Gastroesophageal sphincter (tissue), 4 donors: Measurements from ENCODE around the gene SETD4. TPM values are rescaled to one million over a fixed set of nuclear protein-coding genes. Genes with fewer than 3 reads are reported as not detected.

Experiments used
- ATAC-seq: fragments of 150-250 bp; one replicate; pipeline ENCODE4 v1.9.1; 2016; ENCODE audit warnings: mild to moderate bottlenecking, moderate library complexity
- H3K27ac ChIP-seq, 4 donors: fragments of 200-600 bp; sonication (generic) in 3 of 4; 1 replicate in 3 of 4; 2 replicates in 1 of 4; pipeline ENCODE4 v1.5.1; 2016 to 2019
- H3K27me3 ChIP-seq: fragments of 200-600 bp; sonication (generic); one replicate; pipeline ENCODE4 v1.5.1; 2019
- H3K36me3 ChIP-seq, 2 donors: fragments of 200-600 bp; sonication (generic); one replicate each; pipeline ENCODE4 v1.5.1; 2019; ENCODE audit warnings: control low read depth in 1 of 2
- H3K4me1 ChIP-seq, 3 donors: fragments of 200-600 bp; sonication (generic); 1 replicate in 2 of 3; 2 replicates in 1 of 3; pipeline ENCODE4 v1.5.1; 2016 to 2019; ENCODE audit warnings: control low read depth in 2 of 3
- H3K4me3 ChIP-seq, 2 donors: fragments of 200-600 bp; sonication (generic); one replicate each; pipeline ENCODE4 v1.5.1; 2019; ENCODE audit warnings: mild to moderate bottlenecking in 1 of 2, moderate library complexity in 1 of 2
- H3K9me3 ChIP-seq, 3 donors: fragments of 200-600 bp; sonication (generic); one replicate each; pipeline ENCODE4 v1.5.1; 2017 to 2019; ENCODE audit warnings: control low read depth in 2 of 3
- EP300 ChIP-seq: sonication (generic); formaldehyde crosslinking; IDR thresholded peaks from one replicate; pipeline ENCODE4 v1.6.1; 2017; ENCODE audit warnings: antibody characterized with exemption, mild to moderate bottlenecking
- POLR2A ChIP-seq, 2 donors: fragments of 450-650 bp; IDR thresholded peaks; one replicate each; pipeline ENCODE4 v1.6.1; 2017; ENCODE audit warnings: antibody characterized with exemption in 2 of 2, mild to moderate bottlenecking in 2 of 2, moderate library complexity in 1 of 2
- POLR2AphosphoS5 ChIP-seq: sonication (generic); formaldehyde crosslinking; IDR thresholded peaks from one replicate; pipeline ENCODE4 v1.6.1; 2017; ENCODE audit warnings: antibody characterized with exemption
- WGBS, 2 donors: methylation state at CpG; one replicate each; pipeline ENCODE4 v1.1.5; 2018; ENCODE audit warnings: low coverage in 1 of 2; 5-methylcytosine and 5-hydroxymethylcytosine counted together
- total RNA-seq, 4 donors: library from RNA; depleted of rRNA; stranded (reverse); fragments of >200 nt; gene quantifications; one replicate each; pipeline ENCODE4 v1.1.0, GENCODE V29; 2016
- TF ChIP-seq, protein P1 (sequence below), 4 experiments: fragments of 200-600 bp in 2 of 4; fragments of 450-650 bp in 2 of 4; sonication (generic) in 1 of 4; IDR thresholded peaks; one replicate each; pipeline ENCODE4 v1.5.1; 2017 to 2019; ENCODE audit warnings: antibody characterized with exemption in 4 of 4, mild to moderate bottlenecking in 2 of 4, moderate library complexity in 2 of 4

Gene SETD4
- total RNA-seq, 4 donors from 2014 or later = 11.2 to 34.2 (median 15.2) TPM

DNA sequence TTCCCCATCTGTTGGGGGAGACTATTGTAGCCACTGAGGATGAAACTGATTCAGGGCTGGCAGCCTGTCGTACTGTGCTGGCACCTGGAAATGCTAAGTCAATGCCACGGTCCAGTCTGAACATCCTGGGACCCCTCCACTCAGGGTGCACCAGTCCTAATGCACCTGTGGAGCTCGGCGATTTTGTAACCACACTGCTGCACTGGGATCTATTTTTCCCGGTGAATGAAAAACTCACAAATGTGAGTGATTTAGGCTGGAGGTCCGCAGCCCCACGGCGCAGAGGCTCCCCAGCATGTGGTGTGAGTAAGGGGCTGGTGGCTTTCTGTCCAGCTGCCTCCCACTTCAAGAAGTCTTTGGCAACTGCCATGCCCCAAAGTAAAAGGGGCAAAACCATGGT lies 35.5 kb downstream of the SETD4 start:
- Histone ChIP-seq H3K4me1 (peaks cover 0 to 28% (median 11%) of the 10 kb centered on the region in 3 donors), H3K4me3 (no peak overlapping the region), H3K27ac (no peak overlapping the region), H3K36me3 (no peaks in the 10 kb centered on the region), H3K27me3 (no peaks in the 10 kb centered on the region), H3K9me3 (no peaks in the 10 kb centered on the region)
- TF ChIP-seq POLR2AphosphoS5 = no peak
- TF ChIP-seq EP300 = no peak
- no peak for TF ChIP-seq POLR2A (IDR thresholded peaks at IDR 0.05)
- TF ChIP-seq, protein P1, sequence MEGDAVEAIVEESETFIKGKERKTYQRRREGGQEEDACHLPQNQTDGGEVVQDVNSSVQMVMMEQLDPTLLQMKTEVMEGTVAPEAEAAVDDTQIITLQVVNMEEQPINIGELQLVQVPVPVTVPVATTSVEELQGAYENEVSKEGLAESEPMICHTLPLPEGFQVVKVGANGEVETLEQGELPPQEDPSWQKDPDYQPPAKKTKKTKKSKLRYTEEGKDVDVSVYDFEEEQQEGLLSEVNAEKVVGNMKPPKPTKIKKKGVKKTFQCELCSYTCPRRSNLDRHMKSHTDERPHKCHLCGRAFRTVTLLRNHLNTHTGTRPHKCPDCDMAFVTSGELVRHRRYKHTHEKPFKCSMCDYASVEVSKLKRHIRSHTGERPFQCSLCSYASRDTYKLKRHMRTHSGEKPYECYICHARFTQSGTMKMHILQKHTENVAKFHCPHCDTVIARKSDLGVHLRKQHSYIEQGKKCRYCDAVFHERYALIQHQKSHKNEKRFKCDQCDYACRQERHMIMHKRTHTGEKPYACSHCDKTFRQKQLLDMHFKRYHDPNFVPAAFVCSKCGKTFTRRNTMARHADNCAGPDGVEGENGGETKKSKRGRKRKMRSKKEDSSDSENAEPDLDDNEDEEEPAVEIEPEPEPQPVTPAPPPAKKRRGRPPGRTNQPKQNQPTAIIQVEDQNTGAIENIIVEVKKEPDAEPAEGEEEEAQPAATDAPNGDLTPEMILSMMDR (IDR thresholded peaks at IDR 0.05) = no peak
- no CpG with 5 or more reads among the region's 8 CpGs for WGBS, 2 donors
- ATAC-seq = no peak

DNA sequence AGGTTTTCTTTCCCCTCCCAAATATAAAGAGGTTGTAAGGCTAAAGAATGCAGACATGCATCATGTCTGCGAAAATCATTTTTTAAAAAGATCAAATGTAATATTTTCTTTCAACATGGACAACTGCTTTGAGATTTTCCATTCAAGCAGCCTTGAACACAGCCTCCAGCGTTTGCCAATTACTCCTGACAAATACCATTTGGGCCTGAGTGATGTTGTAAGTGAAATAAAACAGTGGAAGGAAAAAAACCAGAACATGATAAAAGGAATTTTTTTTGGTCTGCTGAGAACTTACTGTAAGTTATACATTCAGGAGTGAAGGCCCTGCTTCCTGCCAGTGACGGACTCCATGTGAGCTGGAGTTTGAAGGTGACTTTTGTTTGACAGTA lies 37.2 kb downstream of the SETD4 start:
- Histone ChIP-seq H3K9me3 (no peaks in the 10 kb centered on the region), H3K36me3 (no peaks in the 10 kb centered on the region), H3K27ac (peak overlapping the region in 2 of 4 donors; percentile 27 to 49), H3K4me3 (no peak overlapping the region), H3K27me3 (no peaks in the 10 kb centered on the region), H3K4me1 (peaks cover 0 to 24% (median 8%) of the 10 kb centered on the region in 3 donors)
- TF ChIP-seq, protein P1 (IDR thresholded peaks at IDR 0.05) = no peak
- TF ChIP-seq POLR2AphosphoS5 (peak; percentile 38), EP300 (no peak), POLR2A (IDR thresholded peaks at IDR 0.05) (no peak)
- ATAC-seq = no peak
- 17 to 27% methylated on average over 3 of the region's 3 CpGs for WGBS, 2 donors

DNA sequence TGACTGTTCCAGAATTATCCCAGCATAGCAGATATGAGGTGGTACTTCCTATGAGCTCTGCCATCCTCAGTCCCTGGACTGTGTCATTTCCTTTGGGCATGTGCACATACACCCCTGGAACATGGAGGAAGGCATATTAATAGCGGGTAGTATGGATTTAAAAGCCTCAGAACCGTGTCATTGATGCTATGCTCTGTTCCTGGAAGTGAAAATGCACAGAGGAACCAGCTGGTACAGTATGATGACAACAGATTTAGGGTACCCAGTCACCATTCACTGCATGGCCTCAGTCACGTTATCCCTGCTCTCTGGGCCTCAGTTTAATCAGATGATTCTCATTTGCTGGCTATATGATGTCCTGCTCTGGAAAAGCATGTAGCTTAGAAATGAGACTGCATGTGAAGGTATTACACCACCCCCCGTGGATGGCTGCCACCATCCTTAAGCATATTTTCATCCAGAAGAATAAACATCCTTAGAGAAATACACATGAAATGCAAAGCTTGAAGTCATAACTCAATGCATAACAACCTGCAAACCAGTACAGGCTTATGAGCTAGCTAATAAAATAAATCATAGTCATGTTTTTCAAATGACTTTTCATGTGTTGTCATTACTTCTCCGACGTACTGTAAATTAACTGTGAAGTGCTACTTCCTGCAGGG lies 37.8 kb downstream of the SETD4 start:
- H3K9me3 ChIP-seq = no peaks in the 10 kb centered on the region
- TF ChIP-seq EP300 (no peak), POLR2A (IDR thresholded peaks at IDR 0.05) (no peak), POLR2AphosphoS5 (no peak)
- TF ChIP-seq, protein P1 (IDR thresholded peaks at IDR 0.05) = no peak
- H3K27me3 ChIP-seq = no peaks in the 10 kb centered on the region
- no peak for ATAC-seq
- H3K36me3 ChIP-seq = no peaks in the 10 kb centered on the region
- peaks cover 0 to 21% (median 8%) of the 10 kb centered on the region in 3 donors for H3K4me1 ChIP-seq
- no peak overlapping the region for H3K4me3 ChIP-seq
- WGBS, 2 donors = 36 to 42% methylated on average over 6 of the region's 6 CpGs
- H3K27ac ChIP-seq = peak overlapping the region in 1 of 4 donors; percentile 49

DNA sequence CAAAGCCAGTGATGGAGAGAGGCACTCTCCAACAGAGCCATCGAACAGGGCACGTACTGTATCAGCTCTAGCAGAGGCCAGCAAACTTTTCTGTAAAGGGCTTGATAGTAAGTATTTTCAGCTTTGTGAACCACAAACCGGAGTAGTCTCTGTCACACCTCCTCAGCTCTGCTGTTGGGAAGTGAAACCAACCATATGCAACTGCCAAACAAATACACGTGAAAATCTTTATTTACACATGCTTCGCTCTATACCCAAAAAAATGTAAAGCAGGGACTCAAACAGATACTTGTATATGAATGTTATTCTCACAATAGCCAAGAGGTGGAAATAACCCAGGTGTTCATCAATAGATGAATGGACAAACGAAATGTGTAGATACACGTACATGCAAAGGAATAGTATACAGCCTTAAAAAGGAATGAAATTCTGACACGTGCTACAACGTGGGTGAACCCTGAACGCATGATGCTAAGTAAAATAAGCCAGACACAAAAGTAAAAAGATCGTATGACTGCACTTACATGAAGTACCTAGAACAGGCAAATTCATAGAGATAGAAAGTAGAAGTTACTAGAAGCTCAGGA lies 39.0 kb downstream of the SETD4 start:
- Histone ChIP-seq H3K9me3 (no peaks in the 10 kb centered on the region), H3K36me3 (no peaks in the 10 kb centered on the region), H3K27me3 (no peaks in the 10 kb centered on the region), H3K4me3 (no peak overlapping the region), H3K4me1 (peaks cover 0 to 21% (median 8%) of the 10 kb centered on the region in 3 donors), H3K27ac (no peak overlapping the region)
- ATAC-seq = no peak
- WGBS, 2 donors = 92 to 96% methylated on average over 7 to 11 of the region's 11 CpGs
- TF ChIP-seq, protein P1 (IDR thresholded peaks at IDR 0.05) = no peak
- TF ChIP-seq POLR2A (IDR thresholded peaks at IDR 0.05) = no peak
- TF ChIP-seq EP300 = no peak
- no peak for TF ChIP-seq POLR2AphosphoS5

DNA sequence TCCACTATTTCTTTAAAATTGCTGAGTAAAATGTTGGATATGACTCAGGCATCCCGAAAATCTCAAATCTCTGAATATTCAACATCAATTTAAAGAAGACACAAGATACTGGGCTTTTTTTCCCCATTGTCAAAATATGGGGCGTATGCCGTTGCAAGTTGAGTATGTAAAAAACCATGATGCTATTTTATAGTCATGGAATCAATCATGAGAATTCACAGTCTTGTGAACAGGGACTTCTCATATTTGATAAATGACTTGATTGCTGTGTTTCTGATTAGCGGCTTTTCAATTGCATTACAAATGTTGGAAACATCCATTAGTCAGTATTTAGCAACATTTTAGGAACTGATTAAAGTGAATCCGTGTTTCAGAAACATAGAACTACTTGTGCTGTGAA lies 45.3 kb downstream of the SETD4 start:
- TF ChIP-seq POLR2A (IDR thresholded peaks at IDR 0.05) = no peak
- no peak for ATAC-seq
- no peaks in the 10 kb centered on the region for H3K27me3 ChIP-seq
- H3K4me1 ChIP-seq = no peaks in the 10 kb centered on the region
- 75% methylated on average over 5 of the region's 5 CpGs for WGBS, 2 donors
- H3K27ac ChIP-seq = no peak overlapping the region
- no peak overlapping the region for H3K4me3 ChIP-seq
- no peaks in the 10 kb centered on the region for H3K9me3 ChIP-seq
- H3K36me3 ChIP-seq = no peaks in the 10 kb centered on the region
